Activated CD4-positive, CD25-positive, alpha-beta regulatory T cell treated with anti-CD3 and anti-CD28 coated beads, Interleukin-2, amount 50 U/mL, for 24 hours (primary cell): ENCODE results near the gene ABCA13.

Experiments used
- ATAC-seq, 2 donors: fragments of 150-1000 bp; cut with Tn5 transposase; one replicate each; pipeline ENCODE4 v1.10.0; 2021; ENCODE audit warnings: mild to moderate bottlenecking in 1 of 2, moderate library complexity in 1 of 2

Gene ABCA13

DNA sequence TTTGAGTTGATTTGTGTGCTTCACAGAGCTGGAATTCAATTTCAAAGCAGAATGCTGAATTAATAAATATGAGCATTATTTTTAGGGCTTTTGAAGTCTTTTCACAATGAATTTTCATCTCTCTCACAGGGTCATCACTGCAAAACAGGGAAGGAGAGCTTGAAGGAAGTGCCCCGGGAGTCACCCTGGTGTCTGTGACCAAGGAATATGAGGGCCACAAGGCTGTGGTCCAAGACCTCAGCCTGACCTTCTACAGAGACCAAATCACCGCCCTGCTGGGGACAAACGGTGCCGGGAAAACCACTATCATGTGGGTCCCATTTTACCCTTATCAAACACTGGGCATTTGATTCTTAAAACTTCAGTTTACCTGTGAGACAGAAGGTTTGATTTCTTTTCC, 217.7 kb downstream of the ABCA13 start:
- ATAC-seq, result no peak

DNA sequence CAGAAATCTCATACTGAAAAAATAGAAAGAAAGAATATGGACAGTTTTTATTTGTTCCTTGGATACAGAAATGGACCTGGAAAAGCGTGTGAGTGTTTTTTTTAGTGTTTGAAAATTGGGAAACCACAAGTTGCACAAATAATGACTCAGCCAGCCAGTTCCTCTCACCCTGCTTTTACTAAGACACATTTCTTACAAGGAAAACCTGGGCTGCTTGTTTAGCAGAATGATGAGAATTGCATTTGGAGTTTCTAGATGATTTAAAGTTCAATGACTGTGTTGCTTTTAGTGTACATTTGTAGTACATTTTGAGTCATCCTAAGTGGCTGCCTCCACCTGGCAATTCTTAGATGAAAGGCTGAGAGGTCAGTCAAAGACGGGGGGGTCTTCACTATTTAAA, 218.7 kb downstream of the ABCA13 start:
- ATAC-seq, result no peak

DNA sequence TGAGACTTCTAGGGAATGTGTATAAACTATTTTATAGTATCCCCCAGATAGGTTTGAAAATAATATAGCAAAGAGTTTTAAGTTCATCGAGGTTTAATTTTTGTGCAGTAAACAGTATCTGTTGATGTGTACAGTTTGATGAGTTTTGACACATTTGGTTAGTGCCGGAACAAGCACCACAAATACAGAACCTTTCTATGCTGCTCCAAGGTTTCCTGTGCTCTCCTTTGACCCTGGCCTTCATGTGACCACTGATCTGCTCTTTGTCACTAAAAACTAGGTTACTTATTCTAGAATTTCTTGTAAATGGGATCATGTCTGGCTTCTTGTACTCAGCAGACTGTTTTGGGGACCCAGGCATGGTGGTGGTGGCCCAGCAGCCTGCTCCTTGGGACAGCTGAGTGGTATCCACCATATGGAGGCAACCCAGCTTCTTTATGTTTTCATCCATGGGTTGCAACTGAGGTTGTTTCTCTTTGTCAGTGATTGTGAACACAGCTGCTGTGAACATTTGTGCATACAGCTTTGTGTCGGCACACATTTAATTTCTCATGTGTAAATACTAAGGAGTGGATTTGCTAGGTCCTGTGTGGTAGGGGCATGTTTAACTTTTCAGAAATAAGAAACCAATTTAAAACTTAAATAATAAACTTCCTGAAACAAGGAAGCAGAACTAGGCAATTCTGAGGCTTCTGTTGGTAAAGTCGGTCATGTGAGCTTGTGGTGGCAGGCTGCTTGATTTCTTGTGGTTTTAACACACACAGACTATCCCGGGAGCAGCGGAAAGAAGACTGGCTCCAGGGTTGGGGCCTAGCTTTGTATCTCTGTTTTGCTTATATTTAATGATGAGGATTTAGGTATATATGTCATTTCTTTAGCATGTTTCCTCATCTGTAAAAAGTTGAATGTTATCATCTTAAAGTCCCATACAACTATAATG, 219.4 kb downstream of the ABCA13 start:
- ATAC-seq, result no peak

DNA sequence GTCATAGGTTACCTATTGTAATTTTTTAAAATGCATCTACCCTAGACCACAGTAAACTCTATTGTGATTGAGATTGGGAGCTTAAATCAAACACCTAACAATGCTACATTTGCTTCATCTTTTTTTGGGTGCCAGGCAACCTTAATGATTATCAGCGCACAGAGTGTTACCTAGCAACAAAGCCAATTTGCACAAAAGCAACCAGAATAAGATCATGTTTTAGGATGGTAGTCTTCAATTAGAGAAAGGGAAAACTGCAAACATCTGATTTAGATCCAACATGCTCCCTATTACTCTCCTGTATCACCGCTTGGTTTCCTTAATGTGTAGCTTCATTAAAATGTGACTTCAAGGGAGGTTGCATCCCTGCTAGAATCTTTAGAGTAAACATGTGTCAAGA, 226.9 kb downstream of the ABCA13 start:
- ATAC-seq, result no peak

DNA sequence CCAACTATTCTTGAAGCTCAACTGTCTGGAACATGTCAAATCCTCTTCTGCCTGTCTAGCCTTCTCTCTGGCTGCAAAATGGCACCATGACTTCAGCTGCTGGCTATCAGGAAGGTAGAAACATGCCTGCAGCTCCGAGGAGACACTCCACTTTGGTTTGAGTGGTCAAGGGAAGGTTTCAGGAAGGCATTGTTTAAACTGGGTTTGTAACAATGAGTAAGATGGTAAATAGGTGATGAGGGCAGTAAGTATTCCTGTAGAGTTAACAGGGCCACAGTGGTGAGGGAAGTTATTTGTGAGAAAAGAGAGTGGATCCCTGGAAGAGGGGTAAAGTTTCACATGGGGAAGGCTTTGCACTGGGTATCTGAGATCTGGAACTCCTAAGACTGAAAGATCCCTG, 231.5 kb downstream of the ABCA13 start:
- ATAC-seq, result no peak

DNA sequence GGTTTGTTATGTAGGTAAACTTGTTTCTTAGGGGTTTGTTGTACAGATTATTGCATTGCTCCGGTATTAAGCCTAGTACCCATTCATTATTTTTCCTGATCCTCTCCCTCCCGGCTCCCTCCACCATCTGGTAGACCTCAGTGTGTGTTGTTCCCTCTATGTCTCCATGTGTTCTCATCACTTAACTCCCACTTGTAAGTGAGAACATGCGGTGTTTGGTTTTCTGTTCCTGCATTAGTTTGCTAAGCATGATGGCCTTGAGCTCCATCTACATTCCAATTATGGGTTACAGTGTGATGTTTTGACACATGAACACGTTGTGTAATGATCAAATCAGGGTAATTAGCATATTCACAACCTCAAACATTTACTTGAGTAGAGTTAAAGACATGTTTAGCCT, 237.5 kb downstream of the ABCA13 start:
- ATAC-seq, result no peak

DNA sequence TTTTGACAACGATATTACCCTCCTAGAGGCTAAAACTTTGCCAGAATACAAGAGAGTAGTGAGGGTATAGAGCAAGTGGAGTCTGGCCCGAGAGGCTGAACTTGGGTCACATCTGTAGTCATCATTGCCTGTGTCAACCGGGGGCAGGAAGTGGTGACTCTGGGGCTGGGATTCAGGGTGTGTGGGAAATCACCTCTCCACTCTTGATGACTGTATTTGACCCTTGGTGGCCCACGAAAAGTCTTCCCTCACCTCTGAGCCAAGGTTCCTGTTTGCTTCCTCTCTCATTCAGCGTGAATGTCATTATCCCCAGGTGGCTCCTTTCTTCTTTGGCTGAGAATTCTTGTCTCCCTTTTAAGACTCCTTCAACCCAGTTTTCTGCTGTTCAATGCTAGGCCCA, 240.4 kb downstream of the ABCA13 start:
- ATAC-seq, result no peak

DNA sequence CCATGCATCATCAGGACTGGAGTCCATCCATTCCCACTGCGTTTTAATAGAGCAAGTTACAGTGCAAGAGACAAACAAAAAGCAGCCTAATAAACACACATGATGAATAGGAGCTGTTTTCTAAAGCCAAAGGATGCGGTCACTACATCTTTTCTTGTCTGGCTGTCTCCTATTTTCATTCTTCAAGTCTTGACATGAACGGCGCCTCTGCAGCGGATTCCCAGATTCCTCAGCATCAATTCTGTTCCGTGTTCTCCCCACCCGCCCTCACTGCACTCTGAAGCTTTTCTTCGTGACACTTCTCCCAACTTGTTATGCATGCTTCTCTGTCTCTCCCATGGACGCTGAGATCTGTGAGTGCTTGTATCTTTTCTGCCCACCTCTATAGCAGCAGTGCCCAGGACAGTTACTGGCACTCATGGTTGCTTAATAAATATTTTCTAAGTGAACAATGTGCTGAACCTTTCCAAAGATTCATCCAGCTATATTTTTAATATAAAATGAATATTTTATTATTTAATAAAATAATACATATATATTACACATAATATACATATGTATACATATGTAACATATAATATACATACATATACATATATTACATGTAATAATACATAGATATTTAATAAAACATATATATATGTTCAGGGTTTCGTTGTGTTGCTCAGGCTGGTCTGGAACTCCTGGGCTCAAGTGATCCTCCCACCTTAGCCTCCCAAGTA, 242.9 kb downstream of the ABCA13 start:
- ATAC-seq, result no peak

DNA sequence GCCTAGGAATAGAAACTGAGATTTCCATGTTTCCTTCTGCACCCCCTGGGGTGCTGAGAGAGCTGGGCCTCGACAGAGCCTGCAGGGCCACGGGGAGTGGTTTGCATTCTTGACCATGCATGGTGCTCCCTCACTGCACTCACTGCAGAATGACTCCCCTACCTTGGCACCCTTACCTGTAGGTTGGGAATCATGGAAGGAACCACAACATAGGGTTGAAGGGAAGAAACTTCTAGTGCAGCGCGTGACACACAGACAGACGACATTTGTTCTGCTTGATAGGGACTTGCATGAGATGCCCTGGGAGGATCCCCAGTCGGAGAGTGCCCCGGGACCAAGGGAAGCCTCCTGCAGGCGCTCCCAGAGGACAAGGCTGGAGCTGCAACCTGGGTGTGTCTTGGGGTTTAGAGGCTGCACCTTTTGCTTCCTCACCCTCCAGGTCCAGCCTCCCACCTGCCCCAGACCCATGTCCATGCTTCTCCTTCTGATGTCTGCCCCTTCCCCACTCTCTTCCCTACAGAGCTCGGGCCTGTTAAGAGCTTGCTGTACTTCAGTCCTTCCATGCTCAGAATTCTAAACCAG, 245.2 kb downstream of the ABCA13 start:
- ATAC-seq, result no peak

DNA sequence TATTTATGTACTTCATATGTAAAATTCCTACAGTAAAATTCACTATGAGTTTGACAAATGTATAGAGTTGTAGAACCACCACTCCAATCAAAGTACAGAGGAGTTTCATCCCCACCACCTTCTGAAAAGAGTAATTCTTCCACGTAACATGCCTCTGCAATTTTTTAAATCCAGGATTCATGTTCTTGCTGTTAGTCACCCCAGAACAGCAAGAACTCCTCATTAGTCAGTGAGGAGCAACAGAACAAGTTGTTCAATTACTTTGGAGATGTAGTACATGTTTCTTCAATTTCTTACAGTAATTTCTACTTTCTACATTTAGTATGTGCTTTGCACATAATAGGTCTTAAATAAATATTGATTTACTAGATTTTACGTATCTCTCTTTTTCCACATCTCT, 248.1 kb downstream of the ABCA13 start:
- no peak for ATAC-seq

DNA sequence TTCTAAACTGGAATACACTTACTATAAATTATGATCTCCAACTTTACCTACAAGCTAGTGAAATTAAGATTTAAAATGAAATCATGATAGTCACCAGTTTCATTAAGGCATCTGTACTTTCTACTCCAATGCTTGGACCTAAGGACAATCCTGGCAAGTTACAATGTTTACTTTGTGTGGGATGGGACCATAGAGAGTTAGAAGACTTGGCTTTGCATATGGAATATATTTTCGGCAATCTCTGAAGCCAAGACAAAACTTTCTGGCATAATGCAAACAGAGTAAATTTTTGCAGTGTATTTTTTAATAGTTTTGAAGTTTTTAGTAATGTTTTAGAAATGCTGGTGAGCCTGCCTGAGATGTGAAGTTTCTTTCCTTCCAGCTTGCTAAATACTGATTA, 248.9 kb downstream of the ABCA13 start:
- no peak for ATAC-seq

DNA sequence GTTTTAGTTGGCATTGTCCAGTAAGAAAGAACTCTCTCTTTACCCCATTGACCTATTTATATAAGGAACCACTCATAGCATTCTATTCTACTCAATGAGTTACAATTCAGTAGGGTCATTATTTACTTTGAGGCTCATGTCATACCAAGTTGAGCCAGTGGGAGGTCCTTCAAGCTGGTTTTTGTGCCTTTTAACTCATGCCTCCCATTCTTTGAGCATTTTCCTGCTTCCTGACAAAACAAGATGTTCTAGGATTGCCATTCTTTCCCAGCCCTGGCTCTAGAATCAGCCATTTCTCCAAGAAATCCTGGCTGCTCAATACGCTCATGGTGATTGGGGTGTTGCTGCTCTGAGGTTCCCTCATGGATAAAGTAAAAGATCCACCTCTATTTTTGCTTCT, 250.1 kb downstream of the ABCA13 start:
- no peak for ATAC-seq

DNA sequence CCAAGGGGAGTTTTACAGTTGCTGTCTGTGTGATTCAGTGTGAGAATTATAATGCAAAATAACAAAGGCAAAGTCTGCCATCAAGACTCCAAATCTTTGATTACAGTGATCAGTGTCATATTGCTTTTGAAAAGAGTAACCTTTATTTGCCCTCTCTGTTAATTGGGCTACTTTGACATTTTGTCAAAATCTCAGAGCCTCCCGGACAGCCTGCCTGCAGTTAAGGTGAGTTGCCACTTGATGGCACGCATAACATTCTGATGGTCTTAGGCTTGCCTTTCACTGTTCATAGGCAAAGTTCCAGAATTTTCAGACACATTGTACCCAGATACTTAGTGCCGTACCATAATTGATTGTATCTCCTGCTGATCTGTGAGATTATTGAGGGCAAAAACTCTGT, 253.5 kb downstream of the ABCA13 start:
- ATAC-seq, result no peak

DNA sequence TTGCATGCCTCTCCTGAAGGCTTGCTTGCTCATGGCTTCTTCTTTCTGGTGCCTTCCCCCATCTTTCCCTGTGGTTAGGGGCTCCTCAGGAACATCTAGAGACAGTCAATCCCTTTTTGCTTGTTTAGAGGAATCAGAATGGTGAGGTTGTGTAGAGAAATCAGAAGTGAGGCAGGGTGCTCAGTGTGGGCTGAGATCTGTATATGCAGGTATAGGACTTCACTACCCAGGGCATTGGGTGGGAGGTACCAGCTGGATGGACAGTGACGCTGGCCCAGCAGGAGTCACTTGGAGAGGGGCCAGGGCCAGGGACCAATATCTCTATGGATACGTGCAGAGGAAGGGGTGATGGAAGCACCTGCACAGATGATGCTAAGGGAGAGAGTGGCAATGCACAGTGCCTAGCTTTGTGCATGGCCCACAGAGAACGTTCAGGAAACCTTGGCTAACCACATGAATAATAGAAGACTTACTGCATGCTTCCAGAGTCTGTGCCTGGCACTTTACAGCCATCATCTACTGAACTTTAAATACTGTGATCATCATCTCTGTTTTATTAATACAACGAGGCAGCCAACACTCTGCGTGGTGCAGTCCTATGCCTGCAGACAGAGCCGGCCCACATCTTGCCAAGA, 255.2 kb downstream of the ABCA13 start:
- no peak for ATAC-seq

DNA sequence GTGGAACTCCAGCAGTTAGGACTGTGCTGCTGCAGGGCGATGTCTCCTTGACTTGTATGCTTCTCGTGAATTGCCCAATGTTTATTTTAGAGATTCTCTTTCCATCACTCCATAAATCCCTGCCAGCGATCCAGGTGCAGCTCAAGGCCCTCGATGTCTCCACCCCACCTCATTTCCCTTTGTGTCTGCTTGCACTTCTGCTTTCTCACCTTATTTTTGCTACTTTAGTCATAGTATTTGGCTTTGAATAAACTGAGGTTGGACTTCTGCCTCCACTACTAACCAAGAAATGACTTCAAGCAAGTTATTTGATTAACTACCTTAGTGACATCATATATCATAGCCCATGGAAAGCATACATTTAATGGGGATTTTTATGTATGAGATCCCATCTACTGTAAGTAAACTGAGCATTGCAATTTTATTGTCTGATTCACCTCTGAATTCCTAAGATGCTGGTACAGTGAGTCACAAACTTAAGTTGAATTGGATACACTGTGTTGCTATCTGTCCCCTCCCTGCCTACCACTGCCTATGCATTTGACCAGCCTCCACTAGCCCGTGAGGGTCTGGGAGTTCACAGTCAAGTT, 255.8 kb downstream of the ABCA13 start:
- ATAC-seq, result no peak

DNA sequence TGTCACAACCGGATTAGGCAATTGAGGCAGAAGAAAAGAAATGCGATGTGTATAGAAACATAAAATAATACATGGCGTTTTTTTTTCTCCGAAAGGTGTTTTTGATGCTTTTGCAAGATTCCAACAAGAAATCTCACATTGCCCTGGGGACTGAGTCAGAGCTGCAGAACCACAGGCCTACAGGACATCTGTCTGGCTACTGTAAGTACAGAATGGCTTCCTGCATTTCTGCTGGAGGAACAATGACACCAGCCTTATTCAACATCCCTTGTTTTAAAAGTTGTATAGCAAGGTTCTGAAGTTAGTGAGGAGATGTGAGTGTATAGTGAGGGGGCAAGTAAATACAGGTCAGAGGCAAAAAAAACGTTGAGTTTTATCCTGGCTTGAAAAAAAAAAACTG, 256.4 kb downstream of the ABCA13 start:
- no peak for ATAC-seq

DNA sequence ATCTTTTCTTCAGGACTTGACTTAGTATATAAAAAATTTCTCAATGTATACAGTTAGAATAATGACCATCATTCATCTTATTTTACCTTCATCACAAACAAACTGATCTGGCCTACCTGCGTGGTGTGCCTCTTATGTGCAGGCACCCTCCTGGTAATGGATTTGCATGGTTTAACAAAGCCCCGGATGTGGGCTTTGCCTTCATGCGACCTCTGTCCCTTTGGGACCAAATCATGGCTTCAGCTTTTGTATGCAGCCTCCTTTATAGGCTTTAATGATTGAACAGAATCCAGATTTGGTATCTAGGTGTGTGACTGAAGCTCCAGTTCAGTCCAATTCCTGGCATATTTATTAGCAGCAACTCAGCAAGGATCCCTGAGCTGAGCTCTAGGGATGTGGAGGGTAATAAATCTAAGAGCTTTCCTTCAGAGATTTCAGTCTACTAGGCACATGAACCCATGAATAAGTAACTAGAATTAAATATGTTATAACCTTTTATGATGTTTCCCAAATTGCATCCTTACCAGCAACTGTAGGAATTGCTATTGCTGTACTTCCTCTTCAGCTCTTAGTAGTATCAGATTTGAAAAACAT, 256.9 kb downstream of the ABCA13 start:
- ATAC-seq, result no peak

DNA sequence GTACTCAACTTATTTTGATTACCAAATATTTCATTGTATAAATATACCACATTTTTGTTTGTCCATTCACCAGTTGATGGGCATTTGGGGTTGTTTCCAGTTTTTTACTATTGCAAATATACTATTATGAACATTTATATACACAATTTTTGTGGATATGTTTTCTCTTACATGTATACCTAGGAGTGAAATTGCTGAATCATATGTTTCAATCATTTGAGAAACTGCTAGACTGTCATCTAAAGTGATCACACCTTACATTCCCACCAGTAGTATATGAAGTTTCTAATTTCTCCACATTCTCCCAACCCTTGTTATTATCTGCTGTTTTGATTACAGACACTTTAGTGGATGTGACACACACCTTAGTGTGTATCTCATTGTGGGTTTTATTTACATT, 257.9 kb downstream of the ABCA13 start:
- no peak for ATAC-seq

DNA sequence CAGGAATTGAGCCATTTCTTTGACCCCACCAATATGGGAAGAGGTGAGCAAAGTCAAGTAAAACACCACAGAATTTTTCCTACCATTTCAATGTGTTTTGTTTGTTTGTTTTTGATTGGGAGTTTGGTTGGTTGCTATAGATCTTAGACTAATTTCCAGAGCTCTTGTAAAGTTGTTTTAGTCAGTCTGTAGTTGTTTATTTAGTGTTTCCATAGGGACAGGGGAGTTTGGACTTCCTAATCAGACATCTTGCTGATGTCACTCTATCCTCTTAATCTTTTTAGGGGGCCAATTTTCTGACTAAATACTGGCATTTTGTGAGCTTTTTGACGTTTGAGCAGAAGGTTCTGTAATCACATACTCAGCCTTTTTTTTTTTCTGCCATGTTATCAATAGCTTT, 266.9 kb downstream of the ABCA13 start:
- ATAC-seq, result no peak

DNA sequence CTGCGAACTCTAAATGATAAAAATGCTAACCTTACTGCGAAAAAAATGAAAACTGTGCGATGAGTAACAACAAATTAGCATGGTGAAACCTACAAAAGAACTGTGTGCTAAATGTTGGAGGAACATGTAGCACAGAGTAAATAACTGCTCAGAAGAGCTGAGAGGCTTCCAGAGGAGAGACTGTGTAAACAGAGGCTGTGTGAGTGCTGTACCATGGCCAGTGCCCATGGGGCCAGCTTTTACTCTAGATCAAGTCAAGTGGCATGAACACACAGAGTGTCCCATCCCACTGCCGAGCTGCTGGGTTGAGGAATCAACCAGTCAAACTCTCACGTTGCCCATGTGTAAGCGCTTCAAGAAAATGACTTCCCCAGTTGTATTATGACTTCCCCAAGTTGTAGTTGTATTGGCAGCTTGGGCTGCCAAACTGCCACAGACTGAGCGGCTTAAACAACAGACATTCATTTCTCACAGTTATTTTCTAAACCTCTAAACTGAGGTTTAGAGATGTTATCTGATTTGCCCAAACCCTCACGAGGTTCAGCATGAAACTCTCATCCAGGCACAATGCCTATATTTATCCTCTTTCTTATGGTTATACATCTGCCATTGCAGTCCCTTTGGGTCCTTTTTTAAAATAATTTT, 270.7 kb downstream of the ABCA13 start:
- ATAC-seq, result no peak

DNA sequence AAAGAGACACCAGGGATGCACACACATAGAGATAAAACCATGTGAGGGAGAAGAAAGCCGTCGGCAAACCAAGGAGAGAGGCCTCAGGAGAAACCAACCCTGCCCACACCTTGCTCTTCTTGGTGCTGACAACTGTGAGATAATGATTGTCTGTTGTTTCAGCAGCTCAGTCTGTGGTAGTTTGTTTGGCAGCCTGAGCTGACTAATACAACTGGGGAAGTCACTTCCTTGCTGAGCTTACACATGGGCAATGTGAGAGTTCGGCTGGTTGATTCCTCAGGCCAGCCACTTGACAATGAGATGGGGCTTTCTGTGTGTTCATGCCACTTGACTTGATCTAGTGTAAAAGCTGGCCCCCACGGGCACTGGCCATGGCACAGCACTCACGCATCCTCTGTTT, 271.8 kb downstream of the ABCA13 start:
- no peak for ATAC-seq

DNA sequence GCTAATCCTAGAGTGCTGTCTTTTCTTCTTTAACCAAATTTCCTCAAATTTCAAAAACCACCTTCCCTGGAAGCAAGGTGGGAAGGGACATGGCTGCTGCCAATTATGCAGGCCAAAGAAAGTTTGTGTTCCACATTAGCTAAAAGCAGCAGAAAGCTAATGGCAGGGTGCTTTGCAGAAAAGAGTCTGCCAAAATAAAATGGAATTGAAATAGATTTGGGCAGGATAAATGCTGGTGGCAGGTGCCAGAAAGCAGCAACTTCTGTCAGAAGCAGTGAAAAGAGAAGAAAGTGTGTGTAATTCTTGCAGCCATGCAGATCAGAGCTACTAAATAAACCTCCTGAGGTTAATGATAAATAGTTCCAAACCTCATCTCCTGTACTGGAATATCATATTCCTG, 275.5 kb downstream of the ABCA13 start:
- ATAC-seq, result no peak
